GM12878 (cell line): ENCODE data around the gene MGRN1.

Experiments used
- NFXL1 ChIP-seq: fragments of 450-650 bp; IDR thresholded peaks from 2 replicates; pipeline ENCODE4 v1.6.1; 2017; ENCODE audit warnings: antibody characterized with exemption, mild to moderate bottlenecking, borderline replicate concordance
- TF ChIP-seq, protein P1 (sequence below): fragments of 450-650 bp; IDR thresholded peaks from 2 replicates; pipeline ENCODE4 v1.6.1; 2017; ENCODE audit warnings: mild to moderate bottlenecking

DNA sequence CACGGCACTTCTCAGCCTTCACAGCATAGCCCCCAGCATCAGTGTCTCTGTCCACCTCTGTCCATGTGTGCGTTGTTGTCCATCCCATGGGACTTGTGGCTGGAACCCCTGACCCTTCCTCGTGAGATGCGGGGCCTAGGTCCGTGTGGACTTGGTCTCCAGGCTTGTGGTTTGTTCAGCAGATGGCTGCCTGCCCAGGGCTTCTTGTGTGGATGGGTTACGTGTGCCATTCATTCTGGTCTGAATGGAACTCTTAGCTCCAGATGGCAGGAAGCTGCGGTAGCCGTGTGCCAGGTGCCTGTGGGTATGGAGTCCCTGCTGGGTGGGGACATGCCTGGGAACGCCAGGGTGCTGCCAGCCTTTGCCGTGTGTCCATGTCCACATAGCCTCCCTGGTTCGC lies 37.0 kb downstream of the MGRN1 start:
- TF ChIP-seq, protein P1, sequence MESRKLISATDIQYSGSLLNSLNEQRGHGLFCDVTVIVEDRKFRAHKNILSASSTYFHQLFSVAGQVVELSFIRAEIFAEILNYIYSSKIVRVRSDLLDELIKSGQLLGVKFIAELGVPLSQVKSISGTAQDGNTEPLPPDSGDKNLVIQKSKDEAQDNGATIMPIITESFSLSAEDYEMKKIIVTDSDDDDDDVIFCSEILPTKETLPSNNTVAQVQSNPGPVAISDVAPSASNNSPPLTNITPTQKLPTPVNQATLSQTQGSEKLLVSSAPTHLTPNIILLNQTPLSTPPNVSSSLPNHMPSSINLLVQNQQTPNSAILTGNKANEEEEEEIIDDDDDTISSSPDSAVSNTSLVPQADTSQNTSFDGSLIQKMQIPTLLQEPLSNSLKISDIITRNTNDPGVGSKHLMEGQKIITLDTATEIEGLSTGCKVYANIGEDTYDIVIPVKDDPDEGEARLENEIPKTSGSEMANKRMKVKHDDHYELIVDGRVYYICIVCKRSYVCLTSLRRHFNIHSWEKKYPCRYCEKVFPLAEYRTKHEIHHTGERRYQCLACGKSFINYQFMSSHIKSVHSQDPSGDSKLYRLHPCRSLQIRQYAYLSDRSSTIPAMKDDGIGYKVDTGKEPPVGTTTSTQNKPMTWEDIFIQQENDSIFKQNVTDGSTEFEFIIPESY = no peak
- TF ChIP-seq NFXL1 = no peak
